IMR-90 (cell line): ENCODE data around the gene CD248. TPM values are rescaled to one million over a fixed set of nuclear protein-coding genes. Genes with fewer than 3 reads are reported as not detected.
A peak's percentile ranks its signal among the peaks of the same experiment; 100 is the strongest.

Experiments used
- ATAC-seq: fragments of 200-7000 bp; cut with Tn5 transposase; 2 replicates; pipeline ENCODE4 v1.9.1; 2020; ENCODE audit warnings: low read depth, mild to moderate bottlenecking, moderate library complexity
- BruUV-seq: library from RNA; stranded (reverse); fragments of 400-500 nt; replicated peaks from 2 replicates; lab custom pipeline; 2021; lab: Mats Ljungman, UMichigan
- CTCF ChIA-PET: fragments of 300-600 bp; formaldehyde crosslinking; extraction: SDS; loops from one replicate; lab custom pipeline; 2021; ENCODE audit warnings: antibody characterized with exemption; lab: Yijun Ruan, JAX
- POLR2A ChIA-PET: fragments of 300-600 bp; sonication (Branson Sonifier 250); formaldehyde crosslinking; loops from one replicate; lab custom pipeline; 2022; ENCODE audit warnings: antibody characterized with exemption; ENCODE audit not compliant: unreplicated experiment; lab: Charles Lee
- DNase-seq: peaks from one replicate; pipeline ENCODE4 v3.0.0; 2013
- H2AFZ ChIP-seq: replicated peaks from 2 replicates; pipeline ENCODE3; 2013; ENCODE audit warnings: low read length, mild to moderate bottlenecking; ENCODE audit not compliant: poor library complexity
- H2AK5ac ChIP-seq: 2 replicates; pipeline ENCODE4 v1.6.1; 2013; ENCODE audit warnings: low read depth, low read length, inconsistent platforms
- H2AK9ac ChIP-seq: replicated peaks from 2 replicates; pipeline ENCODE3; 2013; ENCODE audit warnings: mild to moderate bottlenecking, low read depth, low read length, moderate library complexity; ENCODE audit not compliant: poor library complexity
- H2BK120ac ChIP-seq: 2 replicates; pipeline ENCODE4 v1.6.1; 2013; ENCODE audit warnings: low read depth, low read length, inconsistent platforms
- H2BK15ac ChIP-seq: 3 replicates; pipeline ENCODE4 v1.6.1; 2013; ENCODE audit warnings: low read depth, low read length, inconsistent platforms
- H2BK20ac ChIP-seq: 2 replicates; pipeline ENCODE4 v1.6.1; 2013; ENCODE audit warnings: low read depth, mild to moderate bottlenecking, inconsistent platforms, low read length, moderate library complexity
- H2BK5ac ChIP-seq: 2 replicates; pipeline ENCODE4 v1.6.1; 2013; ENCODE audit warnings: mild to moderate bottlenecking, low read depth, low read length, inconsistent platforms; ENCODE audit not compliant: poor library complexity, severe bottlenecking
- H3K14ac ChIP-seq: replicated peaks from 2 replicates; pipeline ENCODE4 v1.6.1; 2013; ENCODE audit warnings: low read depth, low read length, inconsistent platforms
- H3K18ac ChIP-seq: 2 replicates; pipeline ENCODE4 v1.6.1; 2013; ENCODE audit warnings: low read depth, low read length, control low read depth
- H3K23ac ChIP-seq: 2 replicates; pipeline ENCODE4 v1.6.1; 2013; ENCODE audit warnings: low read depth, low read length, inconsistent platforms
- H3K27ac ChIP-seq: 2 replicates; pipeline ENCODE4 v1.5.1; 2013; ENCODE audit warnings: mild to moderate bottlenecking, control low read depth, low read length; ENCODE audit not compliant: insufficient read depth
- H3K27me3 ChIP-seq: 2 replicates; pipeline ENCODE4 v1.6.1; 2013; ENCODE audit warnings: low read length; ENCODE audit not compliant: control insufficient read depth, insufficient read depth
- H3K36me3 ChIP-seq: 2 replicates; pipeline ENCODE4 v1.6.1; 2013; ENCODE audit warnings: low read length, mixed read lengths; ENCODE audit not compliant: control insufficient read depth, insufficient read depth
- H3K4ac ChIP-seq: 2 replicates; pipeline ENCODE4 v1.6.1; 2013; ENCODE audit warnings: low read depth, low read length, inconsistent platforms
- H3K4me1 ChIP-seq: 2 replicates; pipeline ENCODE4 v1.6.1; 2013; ENCODE audit warnings: low read length, mixed read lengths; ENCODE audit not compliant: control insufficient read depth, insufficient read depth
- H3K4me2 ChIP-seq: 2 replicates; pipeline ENCODE4 v1.6.1; 2013; ENCODE audit warnings: low read depth, mild to moderate bottlenecking, control low read depth, low read length, moderate library complexity
- H3K4me3 ChIP-seq: 2 replicates; pipeline ENCODE4 v1.5.1; 2013; ENCODE audit warnings: low read depth, mild to moderate bottlenecking, control low read depth, low read length, moderate library complexity; ENCODE audit not compliant: insufficient read depth
- H3K56ac ChIP-seq: 2 replicates; pipeline ENCODE4 v1.6.1; 2013; ENCODE audit warnings: low read length, inconsistent platforms; ENCODE audit not compliant: insufficient read depth; ENCODE audit errors: extremely low read depth
- H3K79me1 ChIP-seq, 2 experiments: 2 replicates each; pipeline ENCODE4 v1.6.1; 2013; ENCODE audit warnings: low read length in 2 of 2, inconsistent platforms in 1 of 2, low read depth in 1 of 2
- H3K9ac ChIP-seq: 2 replicates; pipeline ENCODE4 v1.6.1; 2013; ENCODE audit warnings: low read depth, low read length, control low read depth
- H3K9me1 ChIP-seq: 2 replicates; pipeline ENCODE4 v1.6.1; 2013; ENCODE audit warnings: low read length, inconsistent platforms; ENCODE audit not compliant: insufficient read depth
- H3K9me3 ChIP-seq: 2 replicates; pipeline ENCODE4 v1.6.1; 2013; ENCODE audit warnings: low read length; ENCODE audit not compliant: control insufficient read depth, insufficient read depth
- H4K20me1 ChIP-seq: 2 replicates; pipeline ENCODE4 v1.6.1; 2013; ENCODE audit warnings: low read length, inconsistent platforms; ENCODE audit not compliant: insufficient read depth
- H4K5ac ChIP-seq: 2 replicates; pipeline ENCODE4 v1.6.1; 2013; ENCODE audit warnings: mild to moderate bottlenecking, low read depth, low read length, control low read depth
- H4K8ac ChIP-seq, 2 experiments: 2 replicates each; pipeline ENCODE4 v1.6.1; 2013; ENCODE audit warnings: low read depth in 2 of 2, low read length in 2 of 2, control low read depth in 1 of 2, inconsistent platforms in 1 of 2
- H4K91ac ChIP-seq: 2 replicates; pipeline ENCODE4 v1.6.1; 2013; ENCODE audit warnings: low read depth, low read length, inconsistent platforms; ENCODE audit not compliant: insufficient read depth
- BHLHE40 ChIP-seq: fragments of 150-350 bp; IDR thresholded peaks from 2 replicates; pipeline ENCODE4 v1.6.1; 2016; ENCODE audit warnings: mild to moderate bottlenecking, low read depth, low read length
- CEBPB ChIP-seq: IDR thresholded peaks from 2 replicates; pipeline ENCODE4 v1.6.1; 2012; ENCODE audit warnings: low read depth, low read length, improper control_type of control experiment
- CHD1 ChIP-seq: IDR thresholded peaks from 2 replicates; pipeline ENCODE4 v1.6.1; 2012; ENCODE audit warnings: low read depth, low read length, improper control_type of control experiment
- CTCF ChIP-seq: conservative IDR thresholded peaks from 2 replicates; pipeline ENCODE4 v1.5.1; 2012; ENCODE audit warnings: mild to moderate bottlenecking, low read depth, low read length, improper control_type of control experiment
- FOS ChIP-seq: fragments of 150-350 bp; IDR thresholded peaks from 2 replicates; pipeline ENCODE4 v1.6.1; 2016; ENCODE audit warnings: low read depth, low read length
- MAZ ChIP-seq: IDR thresholded peaks from 2 replicates; pipeline ENCODE4 v1.6.1; 2012; ENCODE audit warnings: low read depth, mild to moderate bottlenecking, low read length, improper control_type of control experiment, moderate library complexity, borderline replicate concordance
- NFE2L2 ChIP-seq: fragments of 150-350 bp; IDR thresholded peaks from 2 replicates; pipeline ENCODE4 v1.6.1; 2016; ENCODE audit warnings: low read depth, mild to moderate bottlenecking, low read length
- POLR2A ChIP-seq: IDR thresholded peaks from 2 replicates; pipeline ENCODE4 v1.6.1; 2012; ENCODE audit warnings: mild to moderate bottlenecking, low read depth, low read length
- RCOR1 ChIP-seq: IDR thresholded peaks from 2 replicates; pipeline ENCODE4 v1.6.1; 2012; ENCODE audit warnings: mild to moderate bottlenecking, low read length, improper control_type of control experiment; ENCODE audit not compliant: insufficient replicate concordance
- RFX5 ChIP-seq: IDR thresholded peaks from 2 replicates; pipeline ENCODE4 v1.8.0; 2012; ENCODE audit warnings: low read depth, mild to moderate bottlenecking, low read length, moderate library complexity
- SMC3 ChIP-seq: fragments of 150-350 bp; IDR thresholded peaks from 2 replicates; pipeline ENCODE4 v1.6.1; 2016; ENCODE audit warnings: low read depth, mild to moderate bottlenecking, antibody characterized with exemption, low read length, moderate library complexity
- WGBS, 2 experiments: methylation state at CpG; one replicate each; pipeline versions ENCODE4 v1.1.5 to v1.1.7; 2013; ENCODE audit warnings: missing lambda C conversion rate in 2 of 2; ENCODE audit not compliant: insufficient read length in 1 of 2; ENCODE audit errors: extremely low coverage in 2 of 2; 5-methylcytosine and 5-hydroxymethylcytosine counted together
- dilution Hi-C: fragments of 300-500 bp; cut with HindIII; formaldehyde crosslinking; loops from one replicate; pipeline ENCODE4 v1.14.3; 2018; ENCODE audit warnings: low sequenced_read_pairs; ENCODE audit not compliant: unreplicated experiment
- in situ Hi-C: fragments of 300-500 bp; cut with MboI; formaldehyde crosslinking; loops from 3 replicates; pipeline ENCODE4 v1.14.3; 2019; ENCODE audit warnings: low sequenced_read_pairs, inconsistent platforms, mixed read lengths
- intact Hi-C: fragments of 100-400 bp; cut with micrococcal nuclease; formaldehyde crosslinking; loops from 2 replicates; pipeline ENCODE4 v1.10.0; 2022
- polyA plus RNA-seq, 3 experiments: library from polyadenylated mRNA; depleted of rRNA; stranded (reverse); fragments of >200 nt; gene quantifications; 2 replicates each; pipeline ENCODE4 v1.2.3, GENCODE V29; 2012; ENCODE audit warnings: low replicate concordance in 1 of 3
- total RNA-seq: library from RNA; depleted of rRNA; stranded (reverse); fragments of >200 nt; gene quantifications from 2 replicates; pipeline ENCODE4 v1.2.3, GENCODE V29; 2012
- TF ChIP-seq, protein P1 (sequence below): fragments of 150-350 bp; IDR thresholded peaks from 2 replicates; pipeline ENCODE4 v1.6.1; 2017; ENCODE audit warnings: mild to moderate bottlenecking, antibody characterized with exemption, low read length, low read depth
- TF ChIP-seq, protein P2 (sequence below): fragments of 150-350 bp; IDR thresholded peaks from 2 replicates; pipeline ENCODE4 v1.6.1; 2016; ENCODE audit warnings: low read depth, mild to moderate bottlenecking, low read length, moderate library complexity, borderline replicate concordance

Gene CD248
- total and polyA plus RNA-seq, 2 of the 4 experiments (the other 2 are of a cell fraction): 19.5 to 223 TPM

- dilution Hi-C loops (no loop called here), in situ Hi-C loops (no loop called here), intact Hi-C loops (no loop called here)
- Histone ChIP-seq H3K4ac (peak overlapping the region; percentile 100), H3K56ac (peak overlapping the region; percentile 98), H3K23ac (peak overlapping the region; percentile 100), H4K5ac (peak overlapping the region; percentile 97), H3K9ac (peak overlapping the region; percentile 95), H2BK5ac (peak overlapping the region; percentile 100), H3K9me1 (peaks cover 11% of the 10 kb centered on the region), H3K36me3 (no peaks in the 10 kb centered on the region), H4K8ac (peak overlapping the region; percentile 85 to 99), H3K27ac (peak overlapping the region; percentile 100), H3K27me3 (no peaks in the 10 kb centered on the region), H3K14ac (peak overlapping the region; percentile 100), H2AFZ (peak overlapping the region; percentile 89), H2BK15ac (peak overlapping the region; percentile 94; the same call in 2 of the 3 replicates), H3K4me1 (peaks cover 32% of the 10 kb centered on the region), H4K20me1 (peaks cover 36% of the 10 kb centered on the region), H3K79me1 (peaks cover 0 to 42% of the 10 kb centered on the region in 2 experiments; a peak in 2 of 4 replicates), H2AK5ac (peak overlapping the region; percentile 100), H3K9me3 (no peaks in the 10 kb centered on the region), H3K4me3 (no peak overlapping the region), H2AK9ac (peak overlapping the region; percentile 26), H3K4me2 (peak overlapping the region; percentile 77), H2BK120ac (peak overlapping the region; percentile 100), H2BK20ac (peak overlapping the region; percentile 100), H3K18ac (peak overlapping the region; percentile 97), H4K91ac (peak overlapping the region; percentile 99)
- peak; percentile 1 for ATAC-seq
- WGBS, 2 experiments: 0% methylated on average over 3 of the region's 16 CpGs; no CpG with 5 or more reads in 1 of the 2 experiments
- peak; percentile 94 for DNase-seq
- ChIA-PET CTCF (interaction anchor here (1.2 kb wide), 1 partner anchor 71 kb away, joined by 3 read pairs; no protein-coding TSS in a partner anchor), POLR2A (interaction anchor here (0.6 to 1.2 kb wide), 4 partner anchors 9 to 50 kb away, joined by 3 to 7 read pairs (median 4); partner anchors contain the start of genes RIN1 and YIF1A)
- no TSS peak for BruUV-seq
- TF ChIP-seq NFE2L2 (peak; percentile 67; the same call in 1 of the 2 replicates), BHLHE40 (no peak), CTCF (no peak), RFX5 (no peak), CHD1 (no peak), FOS (peak; percentile 20; the same call in 1 of the 2 replicates), SMC3 (no peak), POLR2A (0 out of 2 replicates have a peak, but pooled peaks have one; percentile 8), MAZ (peak; percentile 63; the same call in 1 of the 2 replicates), CEBPB (peak; percentile 100), RCOR1 (no peak)
- TF ChIP-seq, protein P1, sequence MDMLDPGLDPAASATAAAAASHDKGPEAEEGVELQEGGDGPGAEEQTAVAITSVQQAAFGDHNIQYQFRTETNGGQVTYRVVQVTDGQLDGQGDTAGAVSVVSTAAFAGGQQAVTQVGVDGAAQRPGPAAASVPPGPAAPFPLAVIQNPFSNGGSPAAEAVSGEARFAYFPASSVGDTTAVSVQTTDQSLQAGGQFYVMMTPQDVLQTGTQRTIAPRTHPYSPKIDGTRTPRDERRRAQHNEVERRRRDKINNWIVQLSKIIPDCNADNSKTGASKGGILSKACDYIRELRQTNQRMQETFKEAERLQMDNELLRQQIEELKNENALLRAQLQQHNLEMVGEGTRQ: no peak
- TF ChIP-seq, protein P2, sequence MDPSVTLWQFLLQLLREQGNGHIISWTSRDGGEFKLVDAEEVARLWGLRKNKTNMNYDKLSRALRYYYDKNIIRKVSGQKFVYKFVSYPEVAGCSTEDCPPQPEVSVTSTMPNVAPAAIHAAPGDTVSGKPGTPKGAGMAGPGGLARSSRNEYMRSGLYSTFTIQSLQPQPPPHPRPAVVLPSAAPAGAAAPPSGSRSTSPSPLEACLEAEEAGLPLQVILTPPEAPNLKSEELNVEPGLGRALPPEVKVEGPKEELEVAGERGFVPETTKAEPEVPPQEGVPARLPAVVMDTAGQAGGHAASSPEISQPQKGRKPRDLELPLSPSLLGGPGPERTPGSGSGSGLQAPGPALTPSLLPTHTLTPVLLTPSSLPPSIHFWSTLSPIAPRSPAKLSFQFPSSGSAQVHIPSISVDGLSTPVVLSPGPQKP: no peak
Observed at GRCh38 chr11:66317723-66318599, 1.1 kb upstream of the CD248 start.
